Activated CD4-positive, alpha-beta T cell treated with anti-CD3 and anti-CD28 coated beads for 48 hours (primary cell): ENCODE measurements around the gene PTCH1.

Experiments
- DNase-seq: peaks from one replicate; pipeline ENCODE4 v3.0.0-alpha.2; 2020

PTCH1 gene

GRCh38 chr9:95511952-95512708 is 4.6 kb downstream of the PTCH1 start:
- peak; percentile 18 for DNase-seq

- DNase-seq = no peak
These were observed 5.2 kb downstream of the PTCH1 start for GRCh38 chr9:95511616-95511931.

- peak; percentile 90 for DNase-seq
These were observed 5.8 kb downstream of the PTCH1 start for GRCh38 chr9:95510709-95511615.

GRCh38 chr9:95509851-95510708 is 6.7 kb downstream of the PTCH1 start:
- peak; percentile 21 for DNase-seq

GRCh38 chr9:95508968-95509850 is 7.6 kb downstream of the PTCH1 start:
- DNase-seq = peak; percentile 75

GRCh38 chr9:95508242-95508967 is 8.4 kb downstream of the PTCH1 start:
- peak; percentile 24 for DNase-seq

GRCh38 chr9:95507464-95508241 is 9.1 kb downstream of the PTCH1 start:
- DNase-seq = peak; percentile 37

- peak; percentile 36 for DNase-seq
These were observed 9.9 kb downstream of the PTCH1 start for GRCh38 chr9:95506678-95507463.

- peak; percentile 32 for DNase-seq
These were observed 10.4 kb downstream of the PTCH1 start for GRCh38 chr9:95506428-95506677.

GRCh38 chr9:95505717-95506427 is 10.9 kb downstream of the PTCH1 start:
- peak; percentile 39 for DNase-seq

GRCh38 chr9:95505072-95505716 is 11.6 kb downstream of the PTCH1 start:
- DNase-seq = no peak

GRCh38 chr9:95504053-95504963 is 12.5 kb downstream of the PTCH1 start:
- no peak for DNase-seq

- no peak for DNase-seq
These were observed 13.4 kb downstream of the PTCH1 start for GRCh38 chr9:95503369-95503768.

GRCh38 chr9:95502248-95502647 is 14.5 kb downstream of the PTCH1 start:
- DNase-seq = no peak

GRCh38 chr9:95499847-95500246 is 16.9 kb downstream of the PTCH1 start:
- no peak for DNase-seq

GRCh38 chr9:95499046-95499676 is 17.6 kb downstream of the PTCH1 start:
- no peak for DNase-seq

- no peak for DNase-seq
These were observed 18.1 kb downstream of the PTCH1 start for GRCh38 chr9:95498641-95499040.
